K562 (cell line): ENCODE measurements around the gene SART3. TPM values are rescaled to one million over a fixed set of nuclear protein-coding genes. Genes with fewer than 3 reads are reported as not detected.
"Not testable (repeated sequence)": the region's sequence is repeated elsewhere in the genome, so short reads cannot be mapped to it uniquely, and the experiment has no call there.

Experiments used
- ARID1B ChIP-seq: fragments of 450-650 bp; IDR thresholded peaks from 2 replicates; pipeline ENCODE4 v1.6.1; 2016; ENCODE audit warnings: antibody characterized with exemption, mild to moderate bottlenecking, inconsistent platforms
- ARNT ChIP-seq, 2 experiments: fragments of 450-650 bp; IDR thresholded peaks; 2 replicates each; pipeline ENCODE4 v1.6.1; 2016; ENCODE audit warnings: mild to moderate bottlenecking in 1 of 2
- BCOR ChIP-seq: fragments of 450-650 bp; IDR thresholded peaks from 2 replicates; pipeline ENCODE4 v1.6.1; 2016
- BHLHE40 ChIP-seq: IDR thresholded peaks from 2 replicates; pipeline ENCODE4 v1.6.1; 2011; ENCODE audit warnings: low read length, improper control_type of control experiment
- CHAMP1 ChIP-seq: fragments of 450-650 bp; IDR thresholded peaks from 2 replicates; pipeline ENCODE4 v1.6.1; 2016; ENCODE audit warnings: mild to moderate bottlenecking
- DACH1 ChIP-seq: fragments of 450-650 bp; IDR thresholded peaks from 2 replicates; pipeline ENCODE4 v1.6.1; 2018; ENCODE audit not compliant: partially characterized antibody
- DMBX1 ChIP-seq: fragments of 250-450 bp; sonication (Bioruptor Pico); IDR thresholded peaks from 2 replicates; pipeline ENCODE4 v1.8.0; 2022; ENCODE audit warnings: inconsistent platforms, mild to moderate bottlenecking, moderate library complexity, borderline replicate concordance
- ETS1 ChIP-seq: conservative IDR thresholded peaks from 2 replicates; pipeline ENCODE4 v1.6.1; 2011; ENCODE audit warnings: low read depth, mild to moderate bottlenecking, low read length; ENCODE audit not compliant: control insufficient read depth
- FOXK2 ChIP-seq, 2 experiments: fragments of 450-650 bp; IDR thresholded peaks in 1 of 2; conservative IDR thresholded peaks in 1 of 2; 2 replicates each; pipeline ENCODE4 v1.6.1; 2016; ENCODE audit warnings: low read depth in 2 of 2, mild to moderate bottlenecking in 1 of 2
- GATAD2B ChIP-seq: fragments of 450-650 bp; IDR thresholded peaks from 2 replicates; pipeline ENCODE4 v1.6.1; 2017; ENCODE audit warnings: mild to moderate bottlenecking, borderline replicate concordance
- HDAC2 ChIP-seq: fragments of 450-650 bp; IDR thresholded peaks from 2 replicates; pipeline ENCODE4 v1.6.1; 2016; ENCODE audit warnings: mild to moderate bottlenecking
- HMGN3 ChIP-seq: IDR thresholded peaks from 2 replicates; pipeline ENCODE4 v1.6.1; 2011; ENCODE audit warnings: borderline replicate concordance, low read depth, mild to moderate bottlenecking, mixed read lengths, low read length; ENCODE audit not compliant: insufficient read length; ENCODE audit errors: extremely low read depth
- ID3 ChIP-seq, 2 experiments: fragments of 250-450 bp in 1 of 2; fragments of 450-650 bp in 1 of 2; sonication (Bioruptor Pico) in 1 of 2; IDR thresholded peaks; 2 replicates each; pipeline versions ENCODE4 v1.6.1 to v1.8.0; 2016 to 2021; ENCODE audit warnings: mild to moderate bottlenecking in 2 of 2, moderate library complexity in 2 of 2, missing compliant biosample characterization in 1 of 2, missing genetic modification characterization in 1 of 2
- KHSRP ChIP-seq: fragments of 450-650 bp; IDR thresholded peaks from 2 replicates; pipeline ENCODE4 v1.6.1; 2017
- KLF1 ChIP-seq: fragments of 450-650 bp; IDR thresholded peaks from 2 replicates; pipeline ENCODE4 v1.6.1; 2016; ENCODE audit warnings: missing genetic modification characterization, missing compliant biosample characterization
- MEIS2 ChIP-seq: fragments of 450-650 bp; IDR thresholded peaks from 2 replicates; pipeline ENCODE4 v1.6.1; 2014; ENCODE audit warnings: mild to moderate bottlenecking; ENCODE audit not compliant: partially characterized antibody
- MNT ChIP-seq, 2 experiments: fragments of 450-650 bp; conservative IDR thresholded peaks; 2 replicates each; pipeline ENCODE4 v1.6.1; 2017; ENCODE audit warnings: mild to moderate bottlenecking in 2 of 2, moderate library complexity in 2 of 2
- NFIC ChIP-seq: fragments of 450-650 bp; IDR thresholded peaks from 2 replicates; pipeline ENCODE4 v1.6.1; 2017; ENCODE audit warnings: mild to moderate bottlenecking, inconsistent platforms
- POLR2AphosphoS5 ChIP-seq: IDR thresholded peaks from 2 replicates; pipeline ENCODE4 v1.6.1; 2011; ENCODE audit warnings: mild to moderate bottlenecking, low read depth, low read length, moderate library complexity; ENCODE audit not compliant: control insufficient read depth, insufficient read depth
- TAL1 ChIP-seq: fragments of 450-650 bp; IDR thresholded peaks from 2 replicates; pipeline ENCODE4 v1.6.1; 2016; ENCODE audit warnings: mild to moderate bottlenecking
- TCF7 ChIP-seq: sonication (generic); IDR thresholded peaks from 2 replicates; pipeline ENCODE4 v1.6.1; 2016; ENCODE audit warnings: antibody characterized with exemption, borderline replicate concordance
- ZNF24 ChIP-seq: fragments of 450-650 bp; IDR thresholded peaks from 2 replicates; pipeline ENCODE4 v1.6.1; 2016
- ZNF311 ChIP-seq: fragments of 250-450 bp; sonication (Bioruptor Pico); IDR thresholded peaks from 2 replicates; pipeline ENCODE4 v1.4.0; 2020; ENCODE audit warnings: mild to moderate bottlenecking, moderate library complexity
- ZNF668 ChIP-seq: fragments of 250-450 bp; sonication (Bioruptor Pico); IDR thresholded peaks from 2 replicates; pipeline ENCODE4 v1.8.0; 2022; ENCODE audit warnings: mild to moderate bottlenecking, inconsistent platforms
- polyA plus RNA-seq, 8 experiments: library from polyadenylated mRNA; depleted of rRNA in 4 of 8; stranded (reverse) in 5 of 8; unstranded in 3 of 8; fragments of >200 nt; fragmentation: Nextera tagmentation in 2 of 8; fragmentation: Illumina TruSeq in 1 of 8; extraction: Ambion mirVana in 2 of 8; extraction: Trizol in 1 of 8; gene quantifications; 2 replicates each; pipeline versions ENCODE4 v1.2.1 to v1.2.3, GENCODE V29; 2011 to 2014; ENCODE audit warnings: inconsistent platforms in 1 of 8, missing spikeins in 1 of 8
- total RNA-seq, 7 experiments: library from RNA; depleted of rRNA in 6 of 7; stranded (reverse); fragments of >200 nt in 6 of 7; fragmentation: Illumina TruSeq in 2 of 7; extraction: Trizol in 2 of 7; gene quantifications; 2 replicates each; pipeline versions ENCODE4 v1.2.1 to v1.2.3, GENCODE V29; 2011 to 2021; ENCODE audit warnings: low replicate concordance in 1 of 7

The SART3 gene
- total and polyA plus RNA-seq, 9 of the 15 experiments (the other 6 are each of a cell fraction or from before 2014, with no cell fraction given), result 8.9 to 167 (median 56.7) TPM

DNA sequence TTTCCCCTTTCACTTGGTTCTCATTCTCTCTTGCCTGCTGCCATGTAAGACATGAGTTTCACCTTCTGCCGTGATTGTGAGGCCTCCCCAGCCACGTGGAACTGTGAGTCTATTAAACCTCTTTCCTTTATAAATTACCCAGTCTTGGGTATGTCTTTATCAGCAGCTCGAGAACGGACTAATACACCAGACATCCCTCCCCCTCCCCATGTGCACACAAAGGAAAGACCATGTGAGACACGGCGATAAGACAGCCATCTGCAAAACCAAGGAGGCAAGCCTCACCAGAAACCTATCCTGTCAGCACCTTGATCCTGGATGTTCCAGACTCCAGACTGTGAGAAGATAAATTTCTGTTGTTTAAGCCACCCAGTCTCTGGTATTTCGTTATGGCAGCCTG lies 75.6 kb downstream of the SART3 start (continued):
- not testable (repeated sequence) for TF ChIP-seq ID3 (CRISPR knock-in tag; IDR thresholded peaks at IDR 0.05)
- TF ChIP-seq ID3 (tag; IDR thresholded peaks at IDR 0.05) (peak; percentile 61; the same call in 1 of the 2 replicates), MNT (conservative IDR thresholded peaks at IDR 0.05) (peak; percentile 80 to 88), GATAD2B (0 out of 2 replicates have a peak, but pooled peaks have one; percentile 25), KHSRP (peak; percentile 78), FOXK2 (conservative IDR thresholded peaks at IDR 0.05 in 1 of 2, IDR thresholded peaks at IDR 0.05 in 1 of 2; ENCODE audit: low read depth in 2 of 2) (peak in 1 of 2 experiments; percentile 38; a peak in 1 of 4 replicates), ARID1B (peak; percentile 99), TCF7 (0 out of 2 replicates have a peak, but pooled peaks have one; percentile 73), ZNF24 (0 out of 2 replicates have a peak, but pooled peaks have one; percentile 47), BCOR (peak; percentile 88), ARNT (IDR thresholded peaks at IDR 0.05) (peak; percentile 84 to 87), CHAMP1 (peak; percentile 97), DMBX1 (peak; percentile 92), MEIS2 (peak; percentile 98), ETS1 (peak; percentile 53; the same call in 1 of the 2 replicates), KLF1 (peak; percentile 93), TAL1 (peak; percentile 99), HDAC2 (peak; percentile 85; the same call in 1 of the 2 replicates), ZNF668 (CRISPR knock-in tag) (peak; percentile 70; the same call in 1 of the 2 replicates), POLR2AphosphoS5 (peak; percentile 96), ZNF311 (CRISPR knock-in tag) (0 out of 2 replicates have a peak, but pooled peaks have one; percentile 44), DACH1 (peak; percentile 91), HMGN3 (peak; percentile 47), BHLHE40 (peak; percentile 72), NFIC (peak; percentile 94)
